ENCODE data around the gene MAP3K6. TPM values are rescaled to one million over a fixed set of nuclear protein-coding genes. Genes with fewer than 3 reads are reported as not detected.
A peak's percentile ranks its signal among the peaks of the same experiment; 100 is the strongest.

MAP3K6 gene
- total RNA-seq, 1 experiment from 2014 or later, result 7.7 TPM

- no peak overlapping the region for H4K91ac ChIP-seq (ENCODE audit: insufficient read length, low read depth, low read length)
- no peaks in the 10 kb centered on the region for H3K4me1 Mint-ChIP-seq
- peak overlapping the region in 1 of 3 experiments; percentile 73; a peak in 1 of 7 replicates for H3K27ac Mint-ChIP-seq
- H3K9me3 Mint-ChIP-seq, result no peaks in the 10 kb centered on the region
- no peak overlapping the region for H2BK12ac ChIP-seq (ENCODE audit: insufficient read length, low read depth, low read length)
- H4K5ac ChIP-seq (ENCODE audit: insufficient read length, low read depth, low read length), result no peak overlapping the region
- H3K23ac ChIP-seq (ENCODE audit: insufficient read length, low read depth, low read length), result no peak overlapping the region
- no peak overlapping the region for H2BK20ac ChIP-seq (ENCODE audit: low read depth, low read length, poor library complexity, severe bottlenecking)
- H2AK5ac ChIP-seq (ENCODE audit: insufficient read length, low read length), result no peak overlapping the region
- no peak overlapping the region for H3T11ph ChIP-seq (ENCODE audit: low read length)
- H3K23me2 ChIP-seq (ENCODE audit: insufficient read length, low read depth, low read length, poor library complexity, severe bottlenecking), result no peaks in the 10 kb centered on the region
- peaks cover 2% of the 10 kb centered on the region; the same call in 1 of the 2 replicates for H3K79me2 ChIP-seq (ENCODE audit: insufficient read depth, low read length)
- no peak overlapping the region for H2AFZ ChIP-seq (ENCODE audit: low read length)
- no peak overlapping the region for H2BK120ac ChIP-seq (ENCODE audit: low read depth, low read length, poor library complexity, severe bottlenecking)
- no peaks in the 10 kb centered on the region for H4K20me1 ChIP-seq (ENCODE audit: control insufficient read depth, insufficient read depth, insufficient read length)
- no peak overlapping the region for H3K4me2 ChIP-seq (ENCODE audit: insufficient read depth, insufficient read length, low read length)
- H3K18ac ChIP-seq (ENCODE audit: insufficient read length, low read depth, low read length), result no peak overlapping the region
- no peak overlapping the region for H2BK5ac ChIP-seq (ENCODE audit: insufficient read length, low read length)
- H3K27ac ChIP-seq (ENCODE audit: insufficient read length, low read depth, low read length), result no peak overlapping the region
- no peaks in the 10 kb centered on the region for H3K9me3 ChIP-seq (ENCODE audit: control insufficient read depth, low read depth, low read length)
- H3K27me3 Mint-ChIP-seq (ENCODE audit: low read depth), result no peaks in the 10 kb centered on the region
- H3K27me3 ChIP-seq (ENCODE audit: insufficient read depth, low read length), result no peaks in the 10 kb centered on the region
- peaks cover 3% of the 10 kb centered on the region for H3K79me1 ChIP-seq (ENCODE audit: insufficient read depth, low read depth, low read length, poor library complexity, severe bottlenecking)
- H3K4ac ChIP-seq (ENCODE audit: low read depth, low read length), result no peak overlapping the region
- no peak overlapping the region for H3K56ac ChIP-seq (ENCODE audit: insufficient read length, low read depth, low read length)
- peak; percentile 73 for DNase-seq
- no peak overlapping the region for H4K8ac ChIP-seq (replicated peaks; ENCODE audit: insufficient read length, low read depth, low read length)
- H3K9ac ChIP-seq (ENCODE audit: extremely low read depth, insufficient read length, low read length), result no peak overlapping the region
- WGBS (ENCODE audit: extremely low coverage, insufficient read length, low lambda C conversion rate), result no CpG with 5 or more reads among the region's 11 CpGs
- H3K4me1 ChIP-seq (ENCODE audit: insufficient read depth, low read length), result no peaks in the 10 kb centered on the region
- no peak overlapping the region for H3K4me3 Mint-ChIP-seq
- peaks cover 25 to 58% (median 51%) of the 10 kb centered on the region in 3 experiments; a peak in 6 of 7 replicates for H3K36me3 Mint-ChIP-seq (ENCODE audit: insufficient read depth in 1 of 3, low read depth in 3 of 3)
- peak; percentile 96 for TF ChIP-seq CTCF (conservative IDR thresholded peaks at IDR 0.05)
- no peak overlapping the region for H3K14ac ChIP-seq (ENCODE audit: insufficient read depth, low read length)
- H2BK15ac ChIP-seq (ENCODE audit: low read depth, low read length), result no peak overlapping the region
Observed at GRCh38 chr1:27332536-27333281, 34.1 kb downstream of the MAP3K6 start.

All from H9 (cell line).